ENCODE measurements around the gene KIF11.

KIF11 gene

GRCh38 chr10:92699193-92699517 lies 106.2 kb downstream of the KIF11 start:
- DNase-seq = no peak
- intact Hi-C loops (cut with DNase I) = no loop called here

GRCh38 chr10:92699518-92700381 lies 106.8 kb downstream of the KIF11 start:
- DNase-seq = peak in 2 of 10 donors; percentile 6 to 80
- intact Hi-C loops (cut with DNase I) = no loop called here

- intact Hi-C loops (cut with DNase I) = no loop called here
- no peak for DNase-seq
Measured at GRCh38 chr10:92702301-92702916, 109.5 kb downstream of the KIF11 start.

Data from posterior cingulate gyrus (tissue), 11 donors.